GM12892 (cell line): ENCODE measurements around the gene CORO2B.
A peak's percentile ranks its signal among the peaks of the same experiment; 100 is the strongest.

ENCODE experiments used
- DNase-seq: peaks from one replicate; pipeline ENCODE4 v3.0.0; 2011; ENCODE audit not compliant: insufficient read length
- FAIRE-seq: peaks from 2 replicates; lab custom pipeline; 2011; peaks lifted over from hg19 to GRCh38; lab: Jason Lieb, UNC
- POLR2A ChIP-seq: IDR thresholded peaks from 2 replicates; pipeline ENCODE4 v1.6.1; 2011; ENCODE audit warnings: low read depth, low read length, control low read depth
- POLR2AphosphoS5 ChIP-seq: IDR thresholded peaks from 2 replicates; pipeline ENCODE4 v1.6.1; 2011; ENCODE audit warnings: low read depth, low read length, control low read depth
- TAF1 ChIP-seq: IDR thresholded peaks from 2 replicates; pipeline ENCODE4 v1.6.1; 2011; ENCODE audit warnings: low read depth, mild to moderate bottlenecking, control low read depth, low read length, borderline replicate concordance

Gene CORO2B

GRCh38 chr15:68719672-68720071 lies 140.9 kb downstream of the CORO2B start:
- FAIRE-seq (no peak), DNase-seq (no peak)
- no peak for TF ChIP-seq TAF1

GRCh38 chr15:68721886-68722285 lies 143.1 kb downstream of the CORO2B start:
- FAIRE-seq (no peak), DNase-seq (no peak)
- no peak for TF ChIP-seq POLR2AphosphoS5

DNA sequence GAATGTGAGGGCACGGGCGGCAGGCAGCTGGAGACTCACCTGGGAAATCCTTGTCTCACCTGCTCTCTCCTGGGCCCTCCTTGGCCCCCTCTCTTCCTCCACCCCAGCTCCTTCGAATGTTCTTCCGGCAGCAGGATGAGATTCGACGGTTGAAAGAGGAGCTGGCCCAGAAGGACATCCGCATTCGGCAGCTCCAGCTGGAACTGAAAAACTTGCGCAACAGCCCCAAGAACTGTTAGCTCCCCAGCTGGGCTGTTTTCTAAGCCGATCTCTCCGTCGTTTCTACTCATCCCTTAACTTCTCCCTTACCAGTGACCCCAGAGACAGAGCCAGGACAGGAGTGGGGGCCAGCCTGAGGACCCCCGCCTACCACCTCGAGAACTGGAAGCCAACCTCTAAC lies 146.9 kb downstream of the CORO2B start:
- no peak for FAIRE-seq
- TF ChIP-seq POLR2AphosphoS5 = no peak
- TF ChIP-seq POLR2A = no peak
- no peak for TF ChIP-seq TAF1
- no peak for DNase-seq

GRCh38 chr15:68726246-68726645 lies 147.5 kb downstream of the CORO2B start:
- DNase-seq (no peak), FAIRE-seq (no peak)
- TF ChIP-seq POLR2AphosphoS5 (no peak), TAF1 (no peak), POLR2A (no peak)

DNA sequence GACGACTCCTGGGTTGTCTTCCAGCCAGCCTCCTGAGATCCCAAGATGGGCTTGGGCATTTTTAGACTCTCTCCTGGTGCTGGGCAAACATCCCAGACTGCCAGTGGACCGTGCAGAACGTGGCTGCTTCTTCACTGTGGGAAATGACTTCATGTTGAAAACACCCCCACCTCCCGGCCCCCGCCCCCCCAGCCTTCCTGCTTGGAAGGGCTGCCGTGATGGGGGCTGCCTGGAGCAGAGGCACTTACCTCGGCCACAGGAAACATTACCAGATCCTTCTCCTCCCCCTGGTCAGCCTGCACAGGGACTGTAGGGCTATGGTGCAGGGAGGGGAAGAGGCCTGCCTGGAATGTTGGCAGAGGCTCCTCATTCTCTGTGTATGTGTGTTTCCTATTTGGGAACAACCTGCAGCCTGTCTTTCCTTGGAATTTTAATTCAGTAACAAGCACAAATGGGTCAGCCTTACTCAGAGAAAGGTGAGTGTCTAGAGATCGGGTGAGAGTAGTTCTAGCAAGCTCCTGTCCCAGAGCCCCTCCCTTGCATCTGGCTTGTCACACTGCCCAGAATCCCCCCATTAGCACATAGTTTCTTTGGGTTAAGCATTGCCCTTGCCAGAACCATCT lies 151.1 kb downstream of the CORO2B start:
- DNase-seq = no peak
- no peak for FAIRE-seq
- no peak for TF ChIP-seq TAF1
- no peak for TF ChIP-seq POLR2A
- TF ChIP-seq POLR2AphosphoS5 = no peak

GRCh38 chr15:68730471-68730919 lies 151.7 kb downstream of the CORO2B start:
- FAIRE-seq (peak; percentile 53), DNase-seq (no peak)
- TF ChIP-seq POLR2AphosphoS5 (no peak), TAF1 (no peak), POLR2A (no peak)

DNA sequence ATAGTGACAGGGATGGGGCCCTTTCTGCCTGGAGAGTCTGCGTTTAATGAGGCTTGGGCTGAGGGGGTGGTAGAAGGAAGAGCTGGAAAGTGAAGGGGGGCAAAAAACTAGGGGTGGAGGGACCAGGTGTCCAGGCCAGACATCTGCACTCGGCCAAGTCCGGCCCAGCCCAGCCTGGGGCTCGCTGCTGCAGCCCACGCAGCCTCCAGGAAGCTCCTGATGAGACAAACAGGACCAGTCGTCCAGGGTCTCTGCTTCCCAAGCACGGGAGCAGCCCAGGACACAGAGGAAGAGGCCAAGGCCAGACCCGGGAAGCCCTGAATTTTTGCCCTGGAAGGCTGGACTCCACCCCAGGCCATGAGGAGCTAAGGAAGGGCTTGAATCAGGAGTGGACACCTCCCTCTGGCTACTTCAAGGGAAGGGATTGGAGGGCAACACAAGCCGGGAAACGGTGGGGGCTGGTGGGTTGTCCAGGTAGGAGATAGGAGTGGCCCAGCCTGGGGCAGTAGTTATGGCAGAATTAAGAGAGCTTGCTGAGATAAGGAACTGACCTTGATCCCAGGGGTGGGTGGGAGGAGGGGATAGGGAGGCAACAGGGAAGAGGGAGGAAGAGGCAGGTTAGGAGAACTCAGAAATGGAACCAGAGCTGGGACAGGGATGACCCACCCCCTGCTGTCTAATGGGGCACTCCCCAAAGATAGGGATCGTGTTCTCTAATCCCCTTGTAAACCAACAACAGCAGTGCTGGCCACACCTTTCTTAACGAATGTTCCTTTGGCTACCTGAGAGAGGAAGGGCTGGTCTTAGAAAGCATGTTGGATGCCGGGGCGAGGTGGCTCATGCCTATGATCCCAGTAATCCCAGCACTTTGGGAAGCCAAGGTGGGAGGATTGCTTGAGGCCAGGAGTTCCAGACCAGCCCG lies 152.4 kb downstream of the CORO2B start:
- FAIRE-seq = no peak
- no peak for DNase-seq
- TF ChIP-seq POLR2A (no peak), TAF1 (no peak), POLR2AphosphoS5 (no peak)

GRCh38 chr15:68732451-68732850 lies 153.7 kb downstream of the CORO2B start:
- no peak for TF ChIP-seq POLR2A
- no peak for TF ChIP-seq POLR2AphosphoS5
- TF ChIP-seq TAF1 = no peak
- FAIRE-seq (no peak), DNase-seq (no peak)

- TF ChIP-seq TAF1 (no peak), POLR2A (no peak), POLR2AphosphoS5 (no peak)
- DNase-seq (no peak), FAIRE-seq (no peak)
These were observed 154.9 kb downstream of the CORO2B start for GRCh38 chr15:68733666-68734065.

DNA sequence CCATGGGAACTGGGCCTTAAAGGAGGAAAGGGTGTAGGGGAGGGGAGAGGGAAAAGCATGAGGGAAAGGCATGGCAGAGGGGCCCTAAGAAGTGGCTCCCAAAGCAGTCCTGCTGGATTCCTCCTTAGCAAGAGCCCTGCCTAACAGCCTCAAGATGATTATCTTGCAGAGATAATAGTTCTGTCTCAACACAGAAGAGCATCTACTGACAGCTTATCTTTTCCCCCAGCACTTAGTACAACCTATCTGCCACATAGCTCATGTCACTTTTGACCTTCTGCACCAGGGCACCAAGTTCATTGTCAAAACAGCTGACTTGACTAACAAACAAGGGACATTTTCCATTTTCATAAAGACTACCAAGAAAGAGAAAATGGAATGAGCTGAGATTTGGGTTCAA lies 155.6 kb downstream of the CORO2B start:
- TF ChIP-seq TAF1 (no peak), POLR2AphosphoS5 (no peak), POLR2A (no peak)
- no peak for FAIRE-seq
- no peak for DNase-seq

GRCh38 chr15:68734881-68735280 lies 156.1 kb downstream of the CORO2B start:
- TF ChIP-seq POLR2AphosphoS5 (no peak), POLR2A (no peak), TAF1 (no peak)
- DNase-seq (no peak), FAIRE-seq (no peak)

GRCh38 chr15:68735610-68736009 lies 156.8 kb downstream of the CORO2B start:
- FAIRE-seq = no peak
- TF ChIP-seq TAF1 = no peak
- TF ChIP-seq POLR2AphosphoS5 = no peak
- no peak for TF ChIP-seq POLR2A

More at GRCh38 chr15:68735610-68736009, 156.8 kb downstream of the CORO2B start:
- no peak for DNase-seq
